ENCODE measurements around the gene CTNNAL1.
A peak's percentile ranks its signal among the peaks of the same experiment; 100 is the strongest.

CTNNAL1 gene

DNA sequence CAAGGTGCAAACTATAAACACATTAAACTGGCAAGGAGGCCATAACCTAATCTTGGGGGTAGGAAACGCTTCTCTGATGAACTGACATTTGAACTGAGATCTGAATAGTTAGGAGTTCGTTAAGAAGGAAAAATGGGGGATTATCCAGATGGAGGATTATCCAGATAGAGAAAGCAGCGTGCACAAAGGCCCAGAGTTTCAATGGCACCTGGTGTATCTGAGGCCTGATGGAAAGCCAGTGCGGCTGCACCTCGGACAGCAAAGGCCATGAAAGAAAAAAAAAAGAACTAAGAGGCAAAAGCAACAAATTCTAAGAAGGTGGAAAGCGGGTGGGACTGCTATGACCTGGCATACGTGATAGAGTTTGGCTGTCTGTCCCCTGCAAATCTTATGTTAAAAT is 13.0 kb upstream of the CTNNAL1 start:
- DNase-seq (ENCODE audit: low spot score) = no peak

GRCh38 chr9:109022873-109023272 is 9.6 kb upstream of the CTNNAL1 start:
- no peak for DNase-seq (ENCODE audit: low spot score)

GRCh38 chr9:109020581-109021511 is 7.5 kb upstream of the CTNNAL1 start:
- DNase-seq (ENCODE audit: low spot score) = no peak

DNA sequence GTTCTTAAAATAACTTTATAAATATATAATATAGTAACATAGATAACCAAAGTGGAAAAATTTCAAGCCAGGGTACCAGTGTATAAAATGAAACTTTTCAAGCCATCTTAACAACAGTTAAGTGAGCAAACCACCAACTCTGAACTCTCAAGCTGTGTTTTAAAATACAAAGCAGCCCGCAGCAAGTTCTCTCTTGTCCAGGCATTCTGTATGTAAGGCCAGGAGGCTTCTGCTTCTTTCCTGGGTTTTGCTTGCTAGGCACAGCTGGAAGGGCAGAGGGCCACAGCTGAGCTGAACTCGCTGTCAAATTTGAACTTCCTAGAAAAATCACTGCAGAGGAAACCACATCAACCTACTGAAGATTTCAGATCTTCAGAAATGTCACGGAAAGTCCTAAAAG is 6.8 kb upstream of the CTNNAL1 start:
- no peak for DNase-seq (ENCODE audit: low spot score)

- DNase-seq (ENCODE audit: low spot score) = no peak
Measured at GRCh38 chr9:109019420-109019819, 6.1 kb upstream of the CTNNAL1 start.

DNA sequence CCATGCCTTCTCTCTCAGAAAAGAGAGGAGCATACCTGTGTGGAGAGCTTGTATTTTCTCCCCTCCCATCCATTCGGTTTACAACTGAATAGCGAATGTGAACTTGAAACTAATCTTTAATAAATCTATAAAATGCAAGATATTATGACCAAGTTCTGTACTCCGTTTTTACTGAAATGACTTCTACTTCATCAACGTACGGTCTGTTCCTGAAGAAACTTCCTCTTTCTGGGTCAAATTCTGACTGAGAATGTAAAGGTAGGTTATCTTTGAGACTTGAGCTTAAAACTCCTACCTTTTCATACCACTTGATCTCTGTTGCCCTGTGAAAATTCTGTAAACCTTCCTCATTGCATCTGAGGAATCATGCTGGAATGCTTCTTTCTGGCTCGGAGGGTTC is 4.2 kb upstream of the CTNNAL1 start:
- no peak for DNase-seq (ENCODE audit: low spot score)

DNA sequence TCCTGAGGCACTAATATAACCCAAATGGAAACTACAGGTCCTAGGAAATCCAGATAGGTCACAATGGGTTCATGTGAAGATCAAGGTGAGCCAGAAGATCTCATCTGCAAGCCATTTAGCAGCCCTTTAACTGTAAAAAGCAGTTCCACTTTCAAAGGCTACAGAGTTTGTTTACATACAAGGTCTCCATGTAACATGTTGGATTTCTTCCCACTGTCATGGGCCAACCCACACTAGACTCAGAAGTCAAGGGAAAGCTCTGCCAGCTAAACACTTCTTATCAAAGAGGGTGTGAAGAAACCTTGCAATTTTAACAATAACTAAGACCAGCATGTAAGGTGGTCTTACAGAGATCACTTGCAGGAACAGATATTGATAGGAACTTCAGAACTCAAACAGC is 3.8 kb upstream of the CTNNAL1 start:
- no peak for DNase-seq (ENCODE audit: low spot score)

- DNase-seq (ENCODE audit: low spot score) = no peak
Measured at GRCh38 chr9:109016132-109016531, 2.8 kb upstream of the CTNNAL1 start.

DNA sequence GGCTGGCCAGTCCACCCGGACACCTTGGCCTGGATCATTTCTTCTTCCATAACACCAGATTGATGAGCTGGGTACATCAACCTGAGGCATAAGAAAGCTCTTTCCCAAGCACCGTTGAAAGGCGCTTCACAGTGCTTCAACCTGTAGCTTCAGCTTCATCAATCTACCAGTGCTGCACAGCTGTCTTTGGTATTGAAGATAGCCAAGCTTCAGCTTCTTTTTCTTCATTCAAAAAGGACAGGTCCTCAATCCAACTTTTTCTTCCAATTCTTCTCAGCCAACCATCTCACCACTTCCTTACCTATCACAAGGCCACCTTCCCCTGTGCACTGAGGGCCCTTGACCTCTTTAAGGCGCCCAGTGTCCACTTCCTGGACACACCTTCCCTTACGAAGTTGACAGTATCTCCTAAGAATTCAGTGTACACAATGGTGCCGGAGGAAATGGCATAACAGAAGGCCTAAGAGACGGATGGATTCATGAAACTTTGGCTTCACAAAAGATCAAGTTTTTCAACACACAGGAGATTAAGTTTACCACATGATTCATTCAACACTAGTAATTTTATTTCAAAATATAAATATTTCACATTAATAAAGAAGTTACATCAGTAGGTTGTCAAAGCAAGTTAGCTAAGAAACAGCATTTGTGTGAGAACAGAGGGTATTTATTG is 1.4 kb upstream of the CTNNAL1 start:
- no peak for DNase-seq (ENCODE audit: low spot score)

GRCh38 chr9:109013679-109014607 is 644 bp upstream of the CTNNAL1 start:
- peak; percentile 59 for DNase-seq (ENCODE audit: low spot score)

DNA sequence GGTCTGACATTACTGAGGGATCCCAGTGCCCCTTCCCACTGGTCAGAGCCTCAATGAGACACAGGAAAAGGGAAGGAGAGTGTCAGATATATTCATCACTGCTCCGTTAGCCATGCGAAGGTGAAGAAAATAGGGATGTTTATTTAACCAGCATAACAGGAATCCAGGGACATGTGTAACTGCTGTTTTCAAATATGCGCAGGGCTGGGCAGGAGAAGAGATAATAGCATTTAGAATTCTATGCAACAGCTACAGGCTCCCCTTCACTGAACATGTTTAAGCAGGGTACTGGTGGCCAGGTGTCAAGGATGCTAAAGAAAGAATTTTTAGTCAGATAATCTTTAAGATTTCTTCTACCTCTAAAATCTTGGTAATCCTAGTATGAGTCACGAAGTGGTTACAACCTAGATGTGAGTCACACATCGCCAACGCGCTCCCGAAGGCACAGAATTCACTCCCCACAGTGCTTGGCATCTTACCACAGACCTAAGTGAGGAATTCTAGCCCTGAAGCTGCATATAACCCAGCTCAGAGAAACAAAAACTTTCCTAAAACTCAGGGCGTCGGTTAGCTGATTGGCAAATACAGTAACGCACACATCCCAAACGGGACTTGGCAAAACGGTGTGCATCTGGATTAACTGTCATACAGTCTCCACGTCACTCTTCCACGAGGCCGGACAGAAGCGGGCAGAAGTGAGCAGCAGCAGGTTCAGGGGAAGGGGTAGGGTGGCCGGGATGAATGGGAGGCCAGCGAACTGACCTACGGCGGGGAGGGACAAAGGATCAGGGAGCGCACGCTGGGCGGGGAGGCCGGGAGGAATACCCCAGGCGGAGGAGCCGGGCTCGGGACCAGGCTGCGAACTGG is 1.1 kb downstream of the CTNNAL1 start:
- peak; percentile 90 for DNase-seq (ENCODE audit: low spot score)

DNA sequence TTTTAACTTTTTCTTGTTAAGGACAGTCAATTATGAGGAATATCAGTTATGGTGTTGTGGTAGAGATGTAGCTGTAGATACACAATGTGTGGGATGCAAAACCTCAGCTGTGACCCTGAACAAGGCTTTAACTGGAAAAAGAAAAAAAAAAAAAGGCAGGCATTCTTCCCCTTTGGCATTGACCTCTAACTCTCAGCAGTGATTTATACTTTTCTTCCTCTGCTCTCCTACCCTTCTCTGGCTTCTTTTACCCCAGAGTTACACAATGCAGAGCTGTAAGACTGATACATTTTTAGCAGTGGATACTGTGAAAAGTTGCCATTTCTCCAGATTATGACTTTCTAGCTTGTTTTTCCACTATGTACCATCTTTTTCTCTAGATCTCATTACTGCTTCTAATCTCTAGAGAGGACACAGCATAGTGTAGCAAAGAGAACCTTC is 2.0 kb downstream of the CTNNAL1 start:
- DNase-seq (ENCODE audit: low spot score) = peak; percentile 13

DNA sequence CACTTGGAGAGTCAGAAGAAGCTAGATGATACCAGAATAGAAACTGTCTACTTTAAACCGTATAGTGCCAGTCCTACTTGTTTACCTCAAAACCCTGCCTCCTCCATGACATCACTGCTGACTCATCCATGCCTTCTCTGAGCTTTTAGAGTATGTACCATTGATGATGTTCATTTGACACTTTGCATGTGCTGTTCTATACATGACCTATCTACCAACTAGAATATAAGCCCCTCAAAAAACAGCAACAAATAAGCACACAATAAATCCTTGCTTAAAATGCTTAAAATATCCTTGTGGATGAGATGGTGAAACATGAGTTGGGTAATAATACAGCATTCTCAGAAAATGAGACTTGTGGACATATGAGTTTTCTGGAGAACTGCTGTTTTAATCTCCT is 2.6 kb downstream of the CTNNAL1 start:
- peak; percentile 21 for DNase-seq (ENCODE audit: low spot score)

DNA sequence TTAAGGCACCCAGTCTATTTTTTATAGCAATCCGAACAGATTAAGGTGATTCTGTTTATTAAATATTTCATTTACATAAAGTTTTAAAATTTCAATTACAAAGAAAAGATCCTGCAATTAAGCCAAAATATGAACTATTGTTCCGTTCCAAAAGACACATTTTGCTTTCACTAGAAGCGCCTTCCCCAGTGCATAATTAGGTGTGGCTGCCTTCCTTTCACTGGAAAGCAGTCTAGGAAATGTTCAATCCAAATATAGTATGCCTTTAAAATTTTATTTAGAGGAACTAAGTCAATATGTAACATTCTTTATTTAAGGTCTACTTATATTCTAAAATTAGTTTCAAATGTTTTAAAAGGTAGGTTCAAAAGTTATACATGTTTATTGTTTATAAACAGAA is 7.6 kb downstream of the CTNNAL1 start:
- DNase-seq (ENCODE audit: low spot score) = no peak

- no peak for DNase-seq (ENCODE audit: low spot score)
Measured at GRCh38 chr9:109003116-109003515, 10.2 kb downstream of the CTNNAL1 start.

DNA sequence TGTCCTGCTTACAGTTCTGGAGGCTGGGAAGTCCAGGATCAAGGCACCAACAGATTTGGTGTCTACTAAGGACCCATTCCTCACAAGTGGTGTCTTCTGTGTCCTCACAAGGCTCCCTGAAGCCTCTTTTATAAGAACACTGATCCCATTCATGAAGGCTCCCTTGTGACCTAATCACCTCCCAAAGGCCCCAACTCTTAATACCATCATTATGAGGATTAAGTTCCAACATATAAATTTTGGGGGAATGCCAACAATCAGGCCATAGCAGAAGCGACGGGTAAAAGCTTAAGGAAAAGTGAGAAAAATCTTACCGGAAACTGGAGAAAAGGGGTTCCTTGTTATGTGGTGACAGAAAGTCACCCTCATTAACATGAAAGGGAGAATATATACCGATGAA is 11.2 kb downstream of the CTNNAL1 start:
- no peak for DNase-seq (ENCODE audit: low spot score)

DNA sequence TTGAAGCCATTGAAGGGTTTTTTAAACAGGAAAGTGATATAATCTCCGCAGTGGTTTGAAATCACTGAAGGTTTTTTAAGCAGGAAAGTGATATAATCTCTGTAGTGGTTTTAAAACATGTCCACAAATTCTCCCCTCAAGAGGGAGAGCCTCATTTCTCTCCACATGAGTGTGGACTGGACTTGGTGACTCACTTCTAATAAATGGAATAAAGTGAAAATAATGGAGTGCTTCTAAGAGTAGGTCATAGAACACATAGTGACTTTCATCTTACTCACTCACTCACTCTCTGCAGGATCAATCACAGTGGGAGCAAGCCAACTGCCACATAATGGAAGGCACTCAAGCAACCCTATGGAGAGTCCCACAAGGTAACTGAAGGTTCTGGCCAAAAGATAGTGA is 12.0 kb downstream of the CTNNAL1 start:
- peak; percentile 84 for DNase-seq (ENCODE audit: low spot score)

- no peak for DNase-seq (ENCODE audit: low spot score)
Measured at GRCh38 chr9:108997112-108997511, 16.2 kb downstream of the CTNNAL1 start.

- DNase-seq (ENCODE audit: low spot score) = no peak
Measured at GRCh38 chr9:108996643-108997042, 16.7 kb downstream of the CTNNAL1 start.

DNA sequence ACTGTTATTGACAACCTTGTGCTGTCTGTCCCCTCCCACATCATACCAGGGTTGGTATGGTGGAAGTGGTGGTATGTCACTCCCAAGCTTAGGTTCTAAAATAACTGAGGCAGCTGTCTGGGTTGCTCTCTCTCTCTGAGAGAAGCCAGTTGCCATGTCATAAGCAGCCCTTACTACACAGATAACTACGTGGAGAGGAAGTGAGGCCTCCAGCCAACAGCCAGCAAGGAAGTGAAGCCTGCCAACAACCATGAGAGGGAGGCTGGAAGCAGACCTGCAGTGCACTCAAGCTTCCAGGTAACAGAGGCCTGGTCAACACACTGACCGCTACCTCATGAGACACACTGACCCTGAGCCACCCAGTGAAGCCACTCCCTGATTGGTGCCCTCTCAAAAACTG is 18.6 kb downstream of the CTNNAL1 start:
- DNase-seq (ENCODE audit: low spot score) = no peak

GRCh38 chr9:108991479-108991878 is 21.8 kb downstream of the CTNNAL1 start:
- no peak for DNase-seq (ENCODE audit: low spot score)
